ENCODE measurements around the gene SMTN.

DNA sequence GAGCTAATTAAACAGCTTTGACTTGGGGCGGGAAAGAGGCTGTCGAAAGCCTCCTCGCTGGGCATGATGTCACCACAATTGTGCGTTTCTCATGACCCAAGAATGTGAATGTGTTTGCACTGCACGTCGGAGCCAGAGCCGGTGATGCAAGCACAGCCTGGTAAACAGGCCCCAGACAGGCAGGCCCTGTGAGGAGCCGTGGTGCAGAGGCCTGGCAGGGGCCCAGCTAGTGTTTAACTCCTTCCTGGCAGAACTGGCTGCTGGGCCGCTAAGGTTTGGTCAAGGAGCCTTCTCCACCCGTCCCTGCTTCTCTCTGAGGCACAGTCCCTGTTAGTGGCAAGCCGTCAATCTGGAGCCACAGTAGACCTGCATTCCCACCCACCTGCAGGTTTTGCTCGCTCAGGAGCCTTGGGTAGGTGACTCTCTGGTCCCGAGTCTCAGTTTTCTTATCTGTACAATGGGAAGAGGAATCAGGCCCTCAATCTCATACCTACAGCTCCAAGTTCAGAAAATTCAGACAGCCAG is 25.4 kb upstream of the SMTN start:
- TF ChIP-seq, protein P1, sequence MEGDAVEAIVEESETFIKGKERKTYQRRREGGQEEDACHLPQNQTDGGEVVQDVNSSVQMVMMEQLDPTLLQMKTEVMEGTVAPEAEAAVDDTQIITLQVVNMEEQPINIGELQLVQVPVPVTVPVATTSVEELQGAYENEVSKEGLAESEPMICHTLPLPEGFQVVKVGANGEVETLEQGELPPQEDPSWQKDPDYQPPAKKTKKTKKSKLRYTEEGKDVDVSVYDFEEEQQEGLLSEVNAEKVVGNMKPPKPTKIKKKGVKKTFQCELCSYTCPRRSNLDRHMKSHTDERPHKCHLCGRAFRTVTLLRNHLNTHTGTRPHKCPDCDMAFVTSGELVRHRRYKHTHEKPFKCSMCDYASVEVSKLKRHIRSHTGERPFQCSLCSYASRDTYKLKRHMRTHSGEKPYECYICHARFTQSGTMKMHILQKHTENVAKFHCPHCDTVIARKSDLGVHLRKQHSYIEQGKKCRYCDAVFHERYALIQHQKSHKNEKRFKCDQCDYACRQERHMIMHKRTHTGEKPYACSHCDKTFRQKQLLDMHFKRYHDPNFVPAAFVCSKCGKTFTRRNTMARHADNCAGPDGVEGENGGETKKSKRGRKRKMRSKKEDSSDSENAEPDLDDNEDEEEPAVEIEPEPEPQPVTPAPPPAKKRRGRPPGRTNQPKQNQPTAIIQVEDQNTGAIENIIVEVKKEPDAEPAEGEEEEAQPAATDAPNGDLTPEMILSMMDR (IDR thresholded peaks at IDR 0.05; ENCODE audit: insufficient read depth, low read length), result no peak
- TF ChIP-seq GABPA (IDR thresholded peaks at IDR 0.05; ENCODE audit: low read depth) (no peak), REST (IDR thresholded peaks at IDR 0.05; ENCODE audit: insufficient replicate concordance, low read depth) (no peak), POLR2AphosphoS5 (IDR thresholded peaks at IDR 0.05; ENCODE audit: low read depth) (no peak), SPI1 (IDR thresholded peaks at IDR 0.05; ENCODE audit: borderline replicate concordance, low read depth) (no peak)

Measured in HL-60 (cell line).